IgD-negative memory B cell (primary cell): ENCODE measurements around the gene USP34. TPM values are rescaled to one million over a fixed set of nuclear protein-coding genes. Genes with fewer than 3 reads are reported as not detected.
"Not testable (repeated sequence)": the region's sequence is repeated elsewhere in the genome, so short reads cannot be mapped to it uniquely, and the experiment has no call there.

Experiments
- H3K27ac Mint-ChIP-seq, 3 donors: one replicate each; pipeline ENCODE4 v1.8.0; 2020 to 2022; ENCODE audit warnings: mild to moderate bottlenecking in 3 of 3, mixed read lengths in 3 of 3, moderate library complexity in 1 of 3
- H3K27me3 Mint-ChIP-seq: one replicate; pipeline ENCODE4 v1.8.0; 2021; ENCODE audit warnings: mixed read lengths
- H3K36me3 Mint-ChIP-seq: one replicate; pipeline ENCODE4 v1.8.0; 2020; ENCODE audit warnings: mild to moderate bottlenecking, mixed read lengths
- H3K4me1 Mint-ChIP-seq, 3 donors: one replicate each; pipeline ENCODE4 v1.8.0; 2020 to 2022; ENCODE audit warnings: mixed read lengths in 3 of 3, mild to moderate bottlenecking in 1 of 3
- H3K4me3 Mint-ChIP-seq, 4 donors: one replicate each; pipeline ENCODE4 v1.8.0; 2020 to 2022; ENCODE audit warnings: mild to moderate bottlenecking in 4 of 4, mixed read lengths in 4 of 4, moderate library complexity in 3 of 4
- H3K9me3 Mint-ChIP-seq, 3 donors: one replicate each; pipeline ENCODE4 v1.8.0; 2020 to 2021; ENCODE audit warnings: mixed read lengths in 3 of 3, mild to moderate bottlenecking in 1 of 3
- polyA plus RNA-seq: library from polyadenylated mRNA; unstranded; fragments of 300-500 nt; fragmentation: Illumina TruSeq; gene quantifications from one replicate; pipeline ENCODE4 v1.2.3, GENCODE V29; 2021

Gene USP34
- polyA plus RNA-seq, 1 donor from 2014 or later: 21.5 TPM

GRCh38 chr2:61470122-61470951 is 550 bp downstream of the USP34 start:
- Mint-ChIP-seq H3K4me1 (peaks cover 19 to 24% (median 23%) of the 10 kb centered on the region in 3 donors), H3K27me3 (no peaks in the 10 kb centered on the region), H3K4me3 (peak overlapping the region; percentile 87 to 99 (median 94)), H3K36me3 (no peaks in the 10 kb centered on the region), H3K27ac (peak overlapping the region; percentile 96 to 100 (median 97)), H3K9me3 (no peaks in the 10 kb centered on the region)

GRCh38 chr2:61469424-61470121 is 1.3 kb downstream of the USP34 start:
- H3K4me3 Mint-ChIP-seq: peak overlapping the region; percentile 87 to 99 (median 94)
- H3K27ac Mint-ChIP-seq: peak overlapping the region; percentile 96 to 100 (median 97)
- peaks cover 22 to 29% (median 29%) of the 10 kb centered on the region in 3 donors for H3K4me1 Mint-ChIP-seq
- H3K27me3 Mint-ChIP-seq: no peaks in the 10 kb centered on the region
- no peaks in the 10 kb centered on the region for H3K9me3 Mint-ChIP-seq
- H3K36me3 Mint-ChIP-seq: no peaks in the 10 kb centered on the region

DNA sequence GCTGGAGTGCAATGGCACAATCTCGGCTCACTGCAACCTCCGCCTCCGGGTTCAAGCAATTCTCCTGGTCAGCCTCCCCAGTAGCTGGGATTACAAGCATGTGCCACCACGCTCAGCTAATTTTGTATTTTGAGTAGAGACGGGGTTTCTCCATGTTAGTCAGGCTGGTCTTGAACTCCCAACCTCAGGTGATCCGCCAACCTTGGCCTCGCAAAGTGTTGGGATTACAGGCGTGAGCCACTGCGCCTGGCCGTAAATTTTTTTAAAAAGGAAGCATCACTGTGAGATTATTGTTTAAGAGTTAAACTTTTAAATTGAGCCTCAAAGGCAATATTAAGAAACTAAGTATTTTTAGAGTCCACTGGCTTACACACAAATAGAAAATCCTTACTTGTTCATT is 2.7 kb downstream of the USP34 start:
- H3K27ac Mint-ChIP-seq: peak overlapping the region in 1 of 3 donors; percentile 96
- H3K4me1 Mint-ChIP-seq: peaks cover 31 to 39% (median 38%) of the 10 kb centered on the region in 3 donors
- not testable (repeated sequence) for H3K9me3 Mint-ChIP-seq

DNA sequence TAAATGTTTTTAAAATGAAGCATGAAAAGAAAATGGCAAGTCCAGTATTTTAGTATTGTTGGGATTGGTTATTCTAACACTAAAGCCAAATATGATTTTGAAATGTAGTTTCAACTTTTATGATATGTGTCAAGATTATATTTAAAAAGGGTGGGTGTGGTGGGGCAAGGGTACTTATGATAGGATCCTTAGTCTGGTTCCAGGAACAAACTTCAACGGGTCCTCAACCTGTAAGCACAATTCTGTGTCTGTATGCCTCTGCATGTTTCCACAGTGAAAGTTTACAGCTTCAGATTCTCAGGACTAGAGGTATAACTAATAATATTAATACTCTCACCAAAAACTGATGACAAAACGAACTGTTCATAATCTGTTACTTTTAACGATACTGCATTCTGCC is 5.8 kb downstream of the USP34 start:
- peaks cover 3% of the 10 kb centered on the region for H3K36me3 Mint-ChIP-seq
- no peaks in the 10 kb centered on the region for H3K27me3 Mint-ChIP-seq
- no peaks in the 10 kb centered on the region for H3K9me3 Mint-ChIP-seq
- H3K4me3 Mint-ChIP-seq: peak overlapping the region in 3 of 4 donors; percentile 27 to 84 (median 75)
- H3K27ac Mint-ChIP-seq: peak overlapping the region; percentile 75 to 95 (median 92)
- H3K4me1 Mint-ChIP-seq: peaks cover 27 to 45% (median 41%) of the 10 kb centered on the region in 3 donors

More for the DNA sequence above, 2.7 kb downstream of the USP34 start:
- not testable (repeated sequence) for H3K27me3 Mint-ChIP-seq, H3K36me3 Mint-ChIP-seq
- peak overlapping the region in 2 of 4 donors; percentile 87 to 99 for H3K4me3 Mint-ChIP-seq

GRCh38 chr2:61463769-61464475 is 7.0 kb downstream of the USP34 start:
- H3K27me3 Mint-ChIP-seq: no peaks in the 10 kb centered on the region
- no peaks in the 10 kb centered on the region for H3K9me3 Mint-ChIP-seq
- peaks cover 20 to 43% (median 39%) of the 10 kb centered on the region in 3 donors for H3K4me1 Mint-ChIP-seq
- H3K27ac Mint-ChIP-seq: peak overlapping the region; percentile 75 to 95 (median 92)
- H3K36me3 Mint-ChIP-seq: peaks cover 3% of the 10 kb centered on the region
- peak overlapping the region; percentile 27 to 84 (median 60) for H3K4me3 Mint-ChIP-seq

- H3K27ac Mint-ChIP-seq: peak overlapping the region in 1 of 3 donors; percentile 75
- H3K9me3 Mint-ChIP-seq: no peaks in the 10 kb centered on the region
- no peak overlapping the region for H3K4me3 Mint-ChIP-seq
- H3K27me3 Mint-ChIP-seq: no peaks in the 10 kb centered on the region
- peaks cover 5% of the 10 kb centered on the region for H3K36me3 Mint-ChIP-seq
- H3K4me1 Mint-ChIP-seq: peaks cover 37 to 51% (median 42%) of the 10 kb centered on the region in 3 donors
These were observed 9.5 kb downstream of the USP34 start for GRCh38 chr2:61461404-61461803.

- peak overlapping the region in 1 of 4 donors; percentile 15 for H3K4me3 Mint-ChIP-seq
- peaks cover 5% of the 10 kb centered on the region for H3K36me3 Mint-ChIP-seq
- H3K4me1 Mint-ChIP-seq: peaks cover 45 to 59% (median 49%) of the 10 kb centered on the region in 3 donors
- peak overlapping the region in 1 of 3 donors; percentile 5 for H3K27ac Mint-ChIP-seq
- H3K27me3 Mint-ChIP-seq: no peaks in the 10 kb centered on the region
- H3K9me3 Mint-ChIP-seq: no peaks in the 10 kb centered on the region
These were observed 10.7 kb downstream of the USP34 start for GRCh38 chr2:61460163-61460562.

GRCh38 chr2:61456746-61457420 is 14.0 kb downstream of the USP34 start:
- Mint-ChIP-seq H3K4me3 (no peak overlapping the region), H3K36me3 (peaks cover 6% of the 10 kb centered on the region), H3K9me3 (no peaks in the 10 kb centered on the region), H3K27ac (no peak overlapping the region), H3K4me1 (peaks cover 35 to 48% (median 37%) of the 10 kb centered on the region in 3 donors), H3K27me3 (no peaks in the 10 kb centered on the region)

DNA sequence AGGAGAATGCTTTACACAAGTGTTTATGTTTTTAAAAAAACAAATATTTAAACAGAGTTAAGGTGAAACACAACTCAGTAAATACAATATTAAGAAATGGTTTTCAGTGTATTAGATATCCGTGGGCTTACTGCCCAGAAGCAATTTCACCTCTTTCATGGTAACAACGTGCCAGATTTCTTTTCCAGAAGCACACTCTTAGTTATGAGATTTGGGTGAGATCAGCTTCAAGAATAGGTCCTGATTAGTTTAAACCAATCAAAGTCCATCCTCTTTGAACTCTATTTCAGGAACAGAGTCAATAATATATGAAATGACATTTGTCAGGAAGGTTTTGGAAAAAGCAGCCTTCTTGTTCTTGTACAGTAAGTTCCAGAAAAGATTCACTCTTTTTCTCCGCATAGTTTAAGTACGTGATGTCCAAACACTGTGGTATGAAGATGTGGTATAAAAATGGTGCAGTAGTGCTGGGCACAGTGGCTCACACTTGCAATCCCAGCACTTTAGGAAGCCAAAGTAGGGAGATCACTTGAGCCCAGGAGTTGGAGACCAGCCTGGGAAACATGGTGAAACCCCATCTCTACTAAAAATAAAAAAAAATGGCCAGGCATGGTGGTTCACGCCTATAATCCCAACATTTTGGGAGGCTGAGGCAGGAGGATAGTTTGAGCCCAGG is 14.7 kb downstream of the USP34 start:
- Mint-ChIP-seq H3K27ac (peak overlapping the region in 1 of 3 donors; percentile 41), H3K4me3 (peak overlapping the region in 1 of 4 donors; percentile 45)

GRCh38 chr2:61454972-61455371 is 15.9 kb downstream of the USP34 start:
- H3K27ac Mint-ChIP-seq, H3K4me3 Mint-ChIP-seq, H3K9me3 Mint-ChIP-seq, H3K27me3 Mint-ChIP-seq, H3K36me3 Mint-ChIP-seq: not testable (repeated sequence)
- H3K4me1 Mint-ChIP-seq: peaks cover 34 to 48% (median 37%) of the 10 kb centered on the region in 3 donors

More for the DNA sequence above, 14.7 kb downstream of the USP34 start:
- H3K36me3 Mint-ChIP-seq: peaks cover 6% of the 10 kb centered on the region
- no peaks in the 10 kb centered on the region for H3K9me3 Mint-ChIP-seq
- peaks cover 31 to 45% (median 37%) of the 10 kb centered on the region in 3 donors for H3K4me1 Mint-ChIP-seq
- no peaks in the 10 kb centered on the region for H3K27me3 Mint-ChIP-seq

- Mint-ChIP-seq H3K27me3 (no peaks in the 10 kb centered on the region), H3K27ac (no peak overlapping the region), H3K4me1 (peaks cover 39 to 51% (median 40%) of the 10 kb centered on the region in 3 donors), H3K36me3 (peaks cover 3% of the 10 kb centered on the region), H3K9me3 (peaks cover 0 to 1% (median 0%) of the 10 kb centered on the region in 3 donors), H3K4me3 (peak overlapping the region in 2 of 4 donors; percentile 12 to 65)
These were observed 16.5 kb downstream of the USP34 start for GRCh38 chr2:61454383-61454782.

GRCh38 chr2:61452392-61452791 is 18.5 kb downstream of the USP34 start:
- H3K4me1 Mint-ChIP-seq: peaks cover 32 to 42% (median 40%) of the 10 kb centered on the region in 3 donors
- no peak overlapping the region for H3K4me3 Mint-ChIP-seq
- peaks cover 6% of the 10 kb centered on the region for H3K36me3 Mint-ChIP-seq
- H3K9me3 Mint-ChIP-seq: peaks cover 0 to 2% (median 0%) of the 10 kb centered on the region in 3 donors
- H3K27ac Mint-ChIP-seq: peak overlapping the region in 1 of 3 donors; percentile 63
- no peaks in the 10 kb centered on the region for H3K27me3 Mint-ChIP-seq

GRCh38 chr2:61451178-61451577 is 19.7 kb downstream of the USP34 start:
- Mint-ChIP-seq H3K36me3 (peaks cover 6% of the 10 kb centered on the region), H3K4me3 (peak overlapping the region in 1 of 4 donors; percentile 32), H3K27me3 (no peaks in the 10 kb centered on the region), H3K4me1 (peaks cover 25 to 42% (median 42%) of the 10 kb centered on the region in 3 donors), H3K27ac (no peak overlapping the region), H3K9me3 (peaks cover 0 to 2% (median 0%) of the 10 kb centered on the region in 3 donors)
